ENCODE data around the gene NKIRAS2.
"Not testable (repeated sequence)": the region's sequence is repeated elsewhere in the genome, so short reads cannot be mapped to it uniquely, and the experiment has no call there.

NKIRAS2 gene

DNA sequence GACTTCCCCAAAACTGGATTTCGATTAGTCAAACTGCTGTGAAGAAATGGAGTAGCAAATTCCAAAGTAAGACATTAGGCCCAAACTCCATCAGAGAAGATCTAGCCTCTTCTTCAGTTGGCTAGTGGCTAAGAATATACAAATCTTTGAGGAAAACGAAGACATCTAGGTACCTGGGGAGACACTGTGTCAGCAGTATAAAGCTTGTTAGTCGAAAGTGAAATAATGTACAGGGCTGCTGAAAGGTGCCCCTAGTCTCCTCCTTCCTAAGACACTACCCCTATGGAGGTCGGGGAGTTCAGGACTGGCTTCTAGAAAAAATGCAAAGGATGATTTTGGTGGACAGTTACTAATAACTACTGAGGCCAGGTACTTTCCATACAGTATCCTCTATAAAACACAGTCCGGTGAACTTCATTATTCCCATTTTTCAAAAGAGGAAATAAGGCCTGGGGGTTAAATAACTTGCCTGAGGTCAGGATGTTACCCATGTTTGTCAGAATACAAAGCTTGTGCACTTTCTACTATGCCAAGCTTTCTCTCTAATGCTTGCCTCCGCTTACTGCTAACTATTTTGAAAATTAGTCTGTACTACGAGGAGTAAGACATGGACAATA lies 17.6 kb upstream of the NKIRAS2 start:
- Histone ChIP-seq H3K4me1 (ENCODE audit: control insufficient read depth, insufficient read depth, low read length) (no peaks in the 10 kb centered on the region), H3K9ac (ENCODE audit: low read depth, low read length) (no peak overlapping the region), H3K27me3 (ENCODE audit: control insufficient read depth, insufficient read depth, low read length) (no peaks in the 10 kb centered on the region), H3K4me3 (ENCODE audit: low read depth, low read length) (no peak overlapping the region), H3K9me3 (ENCODE audit: control insufficient read depth, insufficient read depth, low read length) (no peaks in the 10 kb centered on the region), H3K36me3 (ENCODE audit: control insufficient read depth, insufficient read depth, low read length) (peaks cover 19% of the 10 kb centered on the region)

DNA sequence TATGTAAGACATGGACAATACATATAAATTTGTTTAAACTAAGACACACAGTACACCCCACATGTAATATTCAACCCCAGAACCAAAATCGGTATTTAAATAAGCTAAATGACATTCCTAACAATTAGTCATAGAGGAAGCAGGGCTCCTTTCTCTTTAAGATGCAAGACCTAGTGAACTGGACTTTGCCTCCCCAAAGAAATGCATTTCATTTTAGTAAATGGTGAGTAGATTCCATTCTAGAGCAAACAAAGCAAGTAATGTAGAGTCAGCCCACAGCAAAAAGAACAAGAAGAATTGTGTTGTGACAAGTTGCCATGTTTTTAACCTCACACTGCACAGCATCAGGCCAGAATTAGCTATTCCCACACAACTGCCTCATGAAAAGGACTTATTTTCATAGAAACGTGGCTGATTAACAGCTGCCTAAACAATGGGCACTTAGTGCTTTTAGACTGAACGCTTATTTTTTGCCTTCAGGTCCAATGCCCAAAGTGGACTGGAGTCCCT lies 17.0 kb upstream of the NKIRAS2 start:
- H3K4me3 ChIP-seq (ENCODE audit: low read depth, low read length) = no peak overlapping the region
- H3K27me3 ChIP-seq (ENCODE audit: control insufficient read depth, insufficient read depth, low read length) = no peaks in the 10 kb centered on the region
- no peak overlapping the region for H3K9ac ChIP-seq (ENCODE audit: low read depth, low read length)
- H3K4me1 ChIP-seq (ENCODE audit: control insufficient read depth, insufficient read depth, low read length) = no peaks in the 10 kb centered on the region
- H3K9me3 ChIP-seq (ENCODE audit: control insufficient read depth, insufficient read depth, low read length) = no peaks in the 10 kb centered on the region
- H3K36me3 ChIP-seq (ENCODE audit: control insufficient read depth, insufficient read depth, low read length) = peaks cover 18% of the 10 kb centered on the region

DNA sequence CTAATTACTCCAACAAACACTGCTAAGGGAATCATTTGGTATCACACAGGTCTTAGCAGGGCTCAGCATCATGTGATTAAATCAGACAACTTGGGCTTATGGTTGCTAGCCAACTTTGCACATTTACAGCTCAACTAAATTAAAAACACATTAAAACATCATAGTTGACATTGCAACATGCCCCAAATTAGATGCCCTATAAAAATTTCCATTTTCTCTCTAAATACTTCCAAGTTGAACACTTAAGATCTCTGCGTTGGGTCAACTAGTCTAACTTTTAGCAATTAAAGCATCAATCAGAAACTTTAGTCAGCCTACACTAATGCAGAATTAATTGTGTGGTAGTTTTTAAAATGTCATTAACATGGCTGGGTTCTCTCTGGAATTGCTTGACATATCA lies 14.7 kb upstream of the NKIRAS2 start:
- Histone ChIP-seq H3K9me3 (ENCODE audit: control insufficient read depth, insufficient read depth, low read length) (no peaks in the 10 kb centered on the region), H3K36me3 (ENCODE audit: control insufficient read depth, insufficient read depth, low read length) (peaks cover 8% of the 10 kb centered on the region), H3K4me1 (ENCODE audit: control insufficient read depth, insufficient read depth, low read length) (no peaks in the 10 kb centered on the region), H3K27me3 (ENCODE audit: control insufficient read depth, insufficient read depth, low read length) (no peaks in the 10 kb centered on the region), H3K4me3 (ENCODE audit: low read depth, low read length) (no peak overlapping the region), H3K9ac (ENCODE audit: low read depth, low read length) (no peak overlapping the region)

DNA sequence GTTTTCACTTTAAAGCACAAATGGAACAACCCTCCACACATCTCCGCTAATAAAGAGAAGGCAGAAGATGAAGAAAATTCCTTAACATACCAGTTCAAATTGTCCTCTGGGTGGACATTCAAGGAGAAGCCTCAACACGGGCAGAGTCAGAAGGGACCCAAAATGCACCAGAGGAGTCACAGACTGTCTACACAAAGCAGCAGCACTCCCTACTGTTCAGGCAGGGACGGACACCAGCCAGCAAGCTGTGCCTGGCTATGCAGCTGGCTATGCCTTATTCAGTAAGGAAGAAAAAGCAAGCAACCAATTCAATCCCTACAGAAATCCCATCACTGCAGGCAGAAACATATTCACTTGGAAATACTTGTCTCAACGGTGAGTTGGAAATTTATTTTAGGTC lies 10.7 kb upstream of the NKIRAS2 start:
- Histone ChIP-seq H3K4me3 (ENCODE audit: low read depth, low read length) (no peak overlapping the region), H3K27me3 (ENCODE audit: control insufficient read depth, insufficient read depth, low read length) (no peaks in the 10 kb centered on the region), H3K9ac (ENCODE audit: low read depth, low read length) (no peak overlapping the region), H3K4me1 (ENCODE audit: control insufficient read depth, insufficient read depth, low read length) (peaks cover 27% of the 10 kb centered on the region), H3K36me3 (ENCODE audit: control insufficient read depth, insufficient read depth, low read length) (no peaks in the 10 kb centered on the region), H3K9me3 (ENCODE audit: control insufficient read depth, insufficient read depth, low read length) (no peaks in the 10 kb centered on the region)

DNA sequence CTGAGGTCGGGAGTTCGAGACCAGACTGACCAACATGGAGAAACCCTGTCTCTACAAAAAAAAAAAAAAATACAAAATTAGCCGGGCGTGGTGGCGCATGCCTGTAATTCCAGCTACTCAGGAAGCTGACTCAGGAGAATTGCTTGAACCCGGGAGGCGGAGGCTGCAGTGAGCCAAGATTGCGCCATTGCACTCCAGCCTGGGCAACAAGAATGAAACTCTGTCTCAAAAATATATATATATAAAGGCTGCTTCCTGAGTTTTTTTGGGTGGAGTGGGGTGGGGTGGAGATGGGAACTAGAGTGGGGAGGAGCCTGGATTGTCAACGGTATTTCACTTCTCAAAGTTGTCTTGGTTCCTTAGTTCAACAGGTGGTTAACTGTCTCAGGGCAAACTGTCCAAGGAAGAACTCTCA lies 9.6 kb upstream of the NKIRAS2 start:
- not testable (repeated sequence) for H3K36me3 ChIP-seq (ENCODE audit: control insufficient read depth, insufficient read depth, low read length); H3K27me3 ChIP-seq (ENCODE audit: control insufficient read depth, insufficient read depth, low read length); H3K9me3 ChIP-seq (ENCODE audit: control insufficient read depth, insufficient read depth, low read length); H3K4me3 ChIP-seq (ENCODE audit: low read depth, low read length); H3K9ac ChIP-seq (ENCODE audit: low read depth, low read length)
- peaks cover 27% of the 10 kb centered on the region for H3K4me1 ChIP-seq (ENCODE audit: control insufficient read depth, insufficient read depth, low read length)

DNA sequence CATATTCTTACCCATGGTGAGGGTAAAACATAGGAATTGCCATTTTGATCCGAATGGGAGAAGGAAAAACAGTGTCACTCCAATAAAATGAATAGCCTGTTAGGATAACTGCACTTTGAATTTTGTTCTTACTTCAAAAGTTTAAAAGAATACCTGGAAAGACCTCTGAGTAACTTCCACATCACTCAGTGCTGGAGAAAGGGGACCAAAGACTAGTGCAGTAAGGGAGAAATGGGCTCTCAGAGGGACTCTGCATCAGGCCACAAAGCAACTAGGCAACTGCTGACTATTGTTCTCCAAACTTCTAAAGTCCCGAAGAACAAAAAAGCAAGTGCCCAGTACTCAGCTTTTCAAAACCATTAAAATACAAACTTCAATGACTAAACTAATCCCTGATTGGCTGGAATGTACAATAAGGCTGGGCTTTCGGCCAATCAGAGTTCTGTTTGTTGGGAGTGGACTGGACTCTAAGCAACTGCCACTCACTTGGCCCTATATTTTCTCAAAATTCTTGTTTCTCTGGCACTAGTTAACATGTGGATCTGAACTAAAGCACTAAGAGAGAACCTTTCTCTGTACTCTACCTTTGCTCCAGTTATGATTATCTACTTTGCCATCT lies 8.9 kb upstream of the NKIRAS2 start:
- H3K9me3 ChIP-seq (ENCODE audit: control insufficient read depth, insufficient read depth, low read length) = no peaks in the 10 kb centered on the region
- no peaks in the 10 kb centered on the region for H3K36me3 ChIP-seq (ENCODE audit: control insufficient read depth, insufficient read depth, low read length)
- no peak overlapping the region for H3K9ac ChIP-seq (ENCODE audit: low read depth, low read length)
- H3K27me3 ChIP-seq (ENCODE audit: control insufficient read depth, insufficient read depth, low read length) = no peaks in the 10 kb centered on the region
- H3K4me3 ChIP-seq (ENCODE audit: low read depth, low read length) = no peak overlapping the region
- peaks cover 30% of the 10 kb centered on the region for H3K4me1 ChIP-seq (ENCODE audit: control insufficient read depth, insufficient read depth, low read length)

DNA sequence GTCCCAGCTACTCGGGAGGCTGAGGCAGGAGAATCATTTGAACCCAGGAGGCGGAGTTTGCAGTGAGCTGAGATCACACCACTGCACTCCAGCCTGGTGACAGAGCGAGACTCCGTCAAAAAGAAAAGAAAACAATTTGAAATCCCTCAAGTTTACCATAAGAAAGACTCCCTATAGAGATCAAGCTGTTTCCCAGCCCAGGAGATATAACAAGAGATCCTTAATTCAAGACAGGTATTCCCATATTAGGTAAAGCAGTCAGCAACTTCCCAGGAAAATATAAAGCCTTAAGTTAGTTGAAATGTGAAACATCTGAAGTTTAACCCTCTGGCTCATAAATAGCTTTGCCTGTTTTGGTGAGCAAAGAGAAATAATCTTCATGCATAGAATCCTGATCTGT lies 7.5 kb upstream of the NKIRAS2 start:
- H3K27me3 ChIP-seq (ENCODE audit: control insufficient read depth, insufficient read depth, low read length); H3K9me3 ChIP-seq (ENCODE audit: control insufficient read depth, insufficient read depth, low read length); H3K4me3 ChIP-seq (ENCODE audit: low read depth, low read length); H3K36me3 ChIP-seq (ENCODE audit: control insufficient read depth, insufficient read depth, low read length): not testable (repeated sequence)
- Histone ChIP-seq H3K9ac (ENCODE audit: low read depth, low read length) (peak overlapping the region; percentile 27), H3K4me1 (ENCODE audit: control insufficient read depth, insufficient read depth, low read length) (peaks cover 30% of the 10 kb centered on the region)

DNA sequence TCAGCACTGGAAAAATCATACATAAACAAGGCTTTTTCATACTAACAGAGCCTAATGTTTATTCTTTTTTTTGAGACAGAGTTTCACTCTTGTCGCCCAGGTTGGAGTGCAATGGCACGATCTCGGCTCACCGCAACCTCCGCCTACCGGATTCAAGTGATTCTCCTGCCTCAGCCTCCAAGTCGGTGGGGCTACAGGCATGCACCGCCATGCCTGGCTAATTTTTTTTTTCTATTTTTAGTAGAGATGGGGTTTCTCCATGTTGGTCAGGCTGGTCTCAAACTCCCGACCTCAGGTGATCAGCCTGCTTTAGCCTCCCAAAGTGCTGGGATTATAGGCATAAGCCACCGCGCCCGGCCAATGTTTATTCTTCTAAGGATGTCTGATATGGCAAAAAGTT lies 6.2 kb upstream of the NKIRAS2 start:
- H3K27me3 ChIP-seq (ENCODE audit: control insufficient read depth, insufficient read depth, low read length); H3K36me3 ChIP-seq (ENCODE audit: control insufficient read depth, insufficient read depth, low read length); H3K9ac ChIP-seq (ENCODE audit: low read depth, low read length); H3K9me3 ChIP-seq (ENCODE audit: control insufficient read depth, insufficient read depth, low read length): not testable (repeated sequence)
- Histone ChIP-seq H3K4me3 (ENCODE audit: low read depth, low read length) (peak overlapping the region; percentile 5), H3K4me1 (ENCODE audit: control insufficient read depth, insufficient read depth, low read length) (peaks cover 30% of the 10 kb centered on the region)

DNA sequence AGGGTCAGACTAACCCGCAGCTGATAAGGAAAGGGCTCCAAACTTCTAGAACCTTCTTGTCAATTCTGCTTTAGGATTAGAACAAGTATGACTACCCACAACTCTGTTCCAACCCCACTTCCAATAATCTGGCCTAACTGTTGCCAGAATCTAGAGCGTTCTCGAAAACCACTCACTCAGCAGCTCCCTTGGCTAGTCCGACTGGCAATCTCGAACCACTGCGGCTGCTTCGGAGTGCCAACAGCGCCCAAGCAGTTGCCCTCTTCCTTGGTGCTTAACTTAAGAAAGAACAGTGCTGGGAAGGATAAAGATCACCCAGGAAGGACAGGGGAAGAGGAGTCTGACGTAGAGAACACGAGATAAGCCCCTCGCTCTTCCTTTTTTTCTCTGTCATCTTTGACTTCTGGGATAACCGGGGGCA lies 3.5 kb upstream of the NKIRAS2 start:
- Histone ChIP-seq H3K4me1 (ENCODE audit: control insufficient read depth, insufficient read depth, low read length) (peaks cover 20% of the 10 kb centered on the region), H3K4me3 (ENCODE audit: low read depth, low read length) (peak overlapping the region; percentile 94), H3K27me3 (ENCODE audit: control insufficient read depth, insufficient read depth, low read length) (no peaks in the 10 kb centered on the region), H3K9ac (ENCODE audit: low read depth, low read length) (peak overlapping the region; percentile 98), H3K36me3 (ENCODE audit: control insufficient read depth, insufficient read depth, low read length) (no peaks in the 10 kb centered on the region), H3K9me3 (ENCODE audit: control insufficient read depth, insufficient read depth, low read length) (no peaks in the 10 kb centered on the region)

DNA sequence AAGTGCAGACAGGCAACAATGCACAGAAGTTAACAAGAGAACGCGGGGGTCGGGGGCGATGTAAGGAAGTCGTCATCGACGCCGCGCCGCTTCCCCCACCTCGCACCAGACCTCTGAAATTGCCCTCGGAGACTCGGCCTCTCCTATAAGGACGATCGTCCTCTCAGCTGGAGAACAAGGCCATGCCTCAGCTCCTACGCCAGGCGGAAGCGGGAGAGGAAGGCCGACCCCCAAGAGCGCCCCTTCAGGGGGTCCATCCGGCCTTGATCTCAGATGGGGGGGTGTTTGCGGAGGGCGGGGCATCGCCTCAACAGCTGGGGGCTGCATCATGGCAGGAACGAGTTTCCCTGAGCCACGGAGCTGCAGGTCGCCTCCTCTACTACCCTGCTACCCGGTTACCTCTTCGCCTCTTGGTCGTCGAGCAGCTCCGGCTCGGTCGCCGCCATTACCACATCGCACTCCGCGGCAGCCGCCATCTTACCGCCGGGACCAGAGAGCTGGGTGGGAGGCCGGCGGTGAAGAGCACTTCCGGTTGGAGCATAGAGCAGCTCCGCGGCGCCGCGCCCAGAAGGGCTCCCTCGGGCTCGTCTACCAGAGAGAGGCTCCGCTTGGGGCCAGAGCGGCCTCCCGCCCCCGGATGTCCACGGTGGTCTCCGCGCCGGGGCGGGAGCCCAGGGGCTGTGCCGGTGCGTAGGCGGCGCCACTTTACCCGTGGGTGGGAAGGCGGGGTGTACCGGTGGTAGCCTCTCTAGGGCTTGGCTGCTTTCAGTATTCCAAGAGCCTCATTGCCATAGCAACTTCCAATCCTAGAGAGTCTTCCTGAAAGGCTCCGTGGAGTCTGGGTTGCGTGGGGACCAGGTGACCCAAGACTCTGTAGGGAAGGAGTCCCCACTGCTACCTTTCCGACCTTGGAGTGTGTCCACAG lies 2.7 kb upstream of the NKIRAS2 start, which contains the start of gene DNAJC7:
Gene DNAJC7 (minus strand): TSS at position 499 of the 925 bp plus-strand sequence. CDS start 23 bp downstream, at position 476.
- Histone ChIP-seq H3K9me3 (ENCODE audit: control insufficient read depth, insufficient read depth, low read length) (no peaks in the 10 kb centered on the region), H3K4me3 (ENCODE audit: low read depth, low read length) (peak within 1 kb of the TSS; percentile 94), H3K27me3 (ENCODE audit: control insufficient read depth, insufficient read depth, low read length) (no peaks in the 10 kb centered on the region), H3K4me1 (ENCODE audit: control insufficient read depth, insufficient read depth, low read length) (peaks cover 14% of the 10 kb centered on the region), H3K36me3 (ENCODE audit: control insufficient read depth, insufficient read depth, low read length) (peaks cover 2% of the 10 kb centered on the region), H3K9ac (ENCODE audit: low read depth, low read length) (peak within 1 kb of the TSS; percentile 98)

DNA sequence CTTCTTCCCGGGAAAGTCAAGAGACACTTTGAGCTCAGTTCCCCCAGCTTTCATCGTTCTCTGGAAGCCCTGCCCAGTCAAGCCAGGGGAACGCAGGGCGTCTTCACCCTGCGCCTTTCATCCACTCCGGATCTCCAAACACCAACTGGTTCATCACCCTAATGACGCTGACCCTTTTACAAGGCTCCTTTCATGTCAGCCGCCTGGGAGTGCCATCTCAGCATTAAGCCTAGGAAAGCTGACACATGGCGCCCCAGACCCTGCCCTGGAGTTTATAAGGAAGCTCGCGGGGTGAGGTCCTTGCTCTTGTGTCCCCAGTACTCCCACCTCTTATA lies 2.1 kb upstream of the NKIRAS2 start:
- H3K4me3 ChIP-seq (ENCODE audit: low read depth, low read length) = peak overlapping the region; percentile 94
- no peaks in the 10 kb centered on the region for H3K9me3 ChIP-seq (ENCODE audit: control insufficient read depth, insufficient read depth, low read length)
- peaks cover 8% of the 10 kb centered on the region for H3K36me3 ChIP-seq (ENCODE audit: control insufficient read depth, insufficient read depth, low read length)
- peak overlapping the region; percentile 98 for H3K9ac ChIP-seq (ENCODE audit: low read depth, low read length)
- H3K4me1 ChIP-seq (ENCODE audit: control insufficient read depth, insufficient read depth, low read length) = peaks cover 9% of the 10 kb centered on the region
- no peaks in the 10 kb centered on the region for H3K27me3 ChIP-seq (ENCODE audit: control insufficient read depth, insufficient read depth, low read length)
